K562 (cell line): ENCODE measurements around the gene HIVEP3. TPM values are rescaled to one million over a fixed set of nuclear protein-coding genes. Genes with fewer than 3 reads are reported as not detected.

ENCODE experiments used
- ATAC-seq: fragments of 200-7000 bp; cut with Tn5 transposase; 3 replicates; pipeline ENCODE4 v1.9.1; 2020; ENCODE audit warnings: moderate library complexity
- BruUV-seq: library from RNA; stranded (reverse); fragments of 400-500 nt; replicated peaks from 2 replicates; lab custom pipeline; 2021; lab: Mats Ljungman, UMichigan
- CTCF ChIA-PET: fragments of 300-600 bp; formaldehyde crosslinking; extraction: SDS; loops from one replicate; lab custom pipeline; 2021; ENCODE audit warnings: low intra/inter-chr PET ratio; lab: Yijun Ruan, JAX
- POLR2A ChIA-PET: fragments of 300-600, 350-650 bp; sonication (Branson Sonifier 250); formaldehyde crosslinking; extraction: SDS; loops from one replicate; lab custom pipeline; 2021; ENCODE audit warnings: antibody characterized with exemption, inconsistent platforms; lab: Yijun Ruan, JAX
- DNase-seq, 4 experiments: peaks; one replicate each; pipeline versions ENCODE4 v3.0.0 to v3.0.0-alpha.2; 2011 to 2018; ENCODE audit warnings: low spot score in 3 of 4, mixed read lengths in 3 of 4; ENCODE audit errors: extremely low read depth in 1 of 4
- FAIRE-seq: peaks from 2 replicates; lab custom pipeline; 2011; peaks lifted over from hg19 to GRCh38; lab: Jason Lieb, UNC
- H2AFZ ChIP-seq: 2 replicates; pipeline ENCODE4 v1.6.0; 2011; ENCODE audit warnings: low read depth, low read length, control low read depth, inconsistent platforms
- H3K27ac ChIP-seq: fragments of 200-600 bp; 3 replicates; pipeline ENCODE4 v1.8.0; 2011; ENCODE audit warnings: low read depth, mild to moderate bottlenecking, control low read depth, inconsistent platforms, low read length, moderate library complexity, mixed read lengths; ENCODE audit errors: extremely low read depth
- H3K27me3 ChIP-seq, 2 experiments: fragments of 300-600 bp in 1 of 2; 2 replicates in 1 of 2; 3 replicates in 1 of 2; pipeline versions ENCODE4 v1.6.0 to v1.8.0; 2011; ENCODE audit warnings: inconsistent platforms in 2 of 2, low read length in 2 of 2, mild to moderate bottlenecking in 1 of 2, mixed read lengths in 1 of 2, moderate library complexity in 1 of 2; ENCODE audit not compliant: control insufficient read depth in 2 of 2, insufficient read depth in 2 of 2
- H3K36me3 ChIP-seq: fragments of 300-600 bp; 3 replicates; pipeline ENCODE4 v1.8.0; 2011; ENCODE audit warnings: mild to moderate bottlenecking, low read length, inconsistent platforms; ENCODE audit not compliant: control insufficient read depth, insufficient read depth
- H3K4me1 ChIP-seq, 2 experiments: fragments of 200-600 bp in 1 of 2; replicated peaks in 1 of 2; 2 replicates in 1 of 2; 3 replicates in 1 of 2; pipeline versions ENCODE4 v1.5.1 to v1.8.0; 2011; ENCODE audit warnings: inconsistent platforms in 2 of 2, low read length in 2 of 2, mild to moderate bottlenecking in 1 of 2, mixed read lengths in 1 of 2, moderate library complexity in 1 of 2; ENCODE audit not compliant: control insufficient read depth in 2 of 2, insufficient read depth in 2 of 2
- H3K4me2 ChIP-seq: 2 replicates; pipeline ENCODE4 v1.6.1; 2011; ENCODE audit warnings: low read length, control low read depth, inconsistent platforms, mixed read lengths; ENCODE audit not compliant: insufficient read depth
- H3K4me3 ChIP-seq: fragments of 200-600 bp; sonication (generic), shearing (Covaris generic); 2 replicates; pipeline ENCODE4 v1.5.1; 2016; ENCODE audit warnings: control low read depth, inconsistent platforms
- H3K79me2 ChIP-seq: fragments of 200-600 bp; 3 replicates; pipeline ENCODE4 v1.8.0; 2011; ENCODE audit warnings: low read length, inconsistent platforms; ENCODE audit not compliant: control insufficient read depth, insufficient read depth
- H3K9ac ChIP-seq, 2 experiments: 2 replicates each; pipeline versions ENCODE4 v1.6.0 to v1.6.1; 2011; ENCODE audit warnings: low read depth in 2 of 2, low read length in 2 of 2, control low read depth in 1 of 2, inconsistent platforms in 1 of 2, mild to moderate bottlenecking in 1 of 2, mixed read lengths in 1 of 2; ENCODE audit not compliant: insufficient read depth in 1 of 2
- H3K9me1 ChIP-seq: one replicate; pipeline ENCODE4 v1.6.0; 2011; ENCODE audit warnings: inconsistent platforms, mild to moderate bottlenecking, low read length, moderate library complexity; ENCODE audit not compliant: control insufficient read depth, insufficient read depth
- H3K9me3 ChIP-seq: replicated peaks from 2 replicates; pipeline ENCODE4 v1.5.1; 2011; ENCODE audit warnings: low read depth, low read length, inconsistent platforms; ENCODE audit not compliant: control insufficient read depth, insufficient read depth
- H4K20me1 ChIP-seq: replicated peaks from 2 replicates; pipeline ENCODE4 v1.6.1; 2011; ENCODE audit warnings: low read length, inconsistent platforms, mixed read lengths; ENCODE audit not compliant: control insufficient read depth, insufficient read depth
- ATF7 ChIP-seq: fragments of 450-650 bp; IDR thresholded peaks from 2 replicates; pipeline ENCODE4 v1.7.1; 2014; ENCODE audit warnings: mild to moderate bottlenecking, moderate library complexity
- C11orf30 ChIP-seq: fragments of 450-650 bp; IDR thresholded peaks from 2 replicates; pipeline ENCODE4 v1.6.1; 2016; ENCODE audit warnings: low read depth, mild to moderate bottlenecking
- JUND ChIP-seq, 2 experiments: IDR thresholded peaks; 2 replicates in 1 of 2; 3 replicates in 1 of 2; pipeline ENCODE4 v1.6.1; 2011; ENCODE audit warnings: borderline replicate concordance in 2 of 2, low read depth in 2 of 2, low read length in 2 of 2, improper control_type of control experiment in 1 of 2, missing biosample characterization in 1 of 2, missing genetic modification characterization in 1 of 2, missing genetic modification reagents in 1 of 2
- L3MBTL2 ChIP-seq: fragments of 450-650 bp; IDR thresholded peaks from 2 replicates; pipeline ENCODE4 v1.6.1; 2016; ENCODE audit warnings: mild to moderate bottlenecking, moderate library complexity
- MAFG ChIP-seq: fragments of 450-650 bp; conservative IDR thresholded peaks from 2 replicates; pipeline ENCODE4 v1.6.1; 2016; ENCODE audit warnings: missing genetic modification characterization, missing compliant biosample characterization
- MAFK ChIP-seq: IDR thresholded peaks from 2 replicates; pipeline ENCODE4 v1.6.1; 2011; ENCODE audit warnings: low read length, improper control_type of control experiment
- PHTF2 ChIP-seq: fragments of 250-450 bp; sonication (Bioruptor Pico); IDR thresholded peaks from 2 replicates; pipeline ENCODE4 v1.5.0; 2021; ENCODE audit warnings: mild to moderate bottlenecking
- ZNF316 ChIP-seq: fragments of 450-650 bp; IDR thresholded peaks from 2 replicates; pipeline ENCODE4 v1.6.1; 2016
- WGBS: fragments of 100-300 bp; shearing (Covaris generic); methylation state at CpG from one replicate; pipeline ENCODE4 v1.1.6; 2016; ENCODE audit warnings: low coverage, mixed read lengths; ENCODE audit not compliant: insufficient coverage; ENCODE audit errors: missing lambda C conversion rate; 5-methylcytosine and 5-hydroxymethylcytosine counted together
- in situ Hi-C: fragments of 300-500 bp; cut with MboI; formaldehyde crosslinking; loops from 4 replicates; pipeline ENCODE4 v1.15.0; 2018; ENCODE audit warnings: inconsistent platforms, mixed read lengths
- intact Hi-C: fragments of 100-400 bp; cut with micrococcal nuclease; formaldehyde crosslinking; loops from 2 replicates; pipeline ENCODE4 v1.14.2; 2022
- polyA plus RNA-seq, 8 experiments: library from polyadenylated mRNA; depleted of rRNA in 4 of 8; stranded (reverse) in 5 of 8; unstranded in 3 of 8; fragments of >200 nt; fragmentation: Nextera tagmentation in 2 of 8; fragmentation: Illumina TruSeq in 1 of 8; extraction: Ambion mirVana in 2 of 8; extraction: Trizol in 1 of 8; gene quantifications; 2 replicates each; pipeline versions ENCODE4 v1.2.1 to v1.2.3, GENCODE V29; 2011 to 2014; ENCODE audit warnings: inconsistent platforms in 1 of 8, missing spikeins in 1 of 8
- total RNA-seq, 7 experiments: library from RNA; depleted of rRNA in 6 of 7; stranded (reverse); fragments of >200 nt in 6 of 7; fragmentation: Illumina TruSeq in 2 of 7; extraction: Trizol in 2 of 7; gene quantifications; 2 replicates each; pipeline versions ENCODE4 v1.2.1 to v1.2.3, GENCODE V29; 2011 to 2021; ENCODE audit warnings: low replicate concordance in 1 of 7
- TF ChIP-seq, protein P1 (sequence below), 2 experiments: fragments of 450-650 bp in 1 of 2; sonication (generic) in 1 of 2; formaldehyde crosslinking in 1 of 2; IDR thresholded peaks in 1 of 2; conservative IDR thresholded peaks in 1 of 2; 2 replicates each; pipeline versions ENCODE4 v1.6.1 to v1.8.1; 2016 to 2023; ENCODE audit warnings: mild to moderate bottlenecking in 2 of 2, moderate library complexity in 2 of 2, inconsistent platforms in 1 of 2, missing genetic modification reagents in 1 of 2
- TF ChIP-seq, protein P2 (sequence below): fragments of 250-450 bp; sonication (Bioruptor Pico); IDR thresholded peaks from 2 replicates; pipeline ENCODE4 v1.8.0; 2021; ENCODE audit warnings: borderline replicate concordance, mild to moderate bottlenecking, moderate library complexity; ENCODE audit not compliant: poor library complexity, severe bottlenecking

The HIVEP3 gene
- total and polyA plus RNA-seq, 9 of the 15 experiments (the other 6 are each of a cell fraction or from before 2014, with no cell fraction given) = 0.09 to 0.58 (median 0.34) TPM; not detected in 1

DNA sequence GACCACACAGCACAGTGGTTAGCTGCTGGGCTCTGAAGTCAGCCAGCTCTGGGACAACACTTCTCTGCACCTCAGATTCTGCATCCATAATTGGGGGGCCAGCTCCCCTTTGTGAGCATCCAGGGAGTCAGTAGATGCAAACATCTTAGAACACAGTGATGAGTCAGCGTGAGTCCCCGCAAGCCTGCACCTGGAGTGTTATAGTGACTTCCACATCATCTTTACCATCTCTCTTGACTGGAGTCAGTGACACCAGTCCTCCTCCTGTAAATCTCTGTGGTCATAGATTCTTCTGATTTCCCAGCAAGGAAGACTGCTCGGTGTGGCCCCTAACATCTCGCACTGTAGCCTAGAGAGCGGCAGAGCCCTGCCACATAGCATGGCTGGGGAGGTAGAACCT is 420.3 kb downstream of the HIVEP3 start:
- Histone ChIP-seq H3K27me3 (peaks cover 0 to 15% of the 10 kb centered on the region in 2 experiments; a peak in 1 of 5 replicates), H3K36me3 (no peaks in the 10 kb centered on the region), H3K4me1 (peaks cover 19 to 41% of the 10 kb centered on the region in 2 experiments; a peak in 4 of 5 replicates), H3K27ac (no peak overlapping the region), H2AFZ (no peak overlapping the region), H3K9me1 (no peaks in the 10 kb centered on the region), H3K4me2 (no peak overlapping the region), H3K4me3 (no peak overlapping the region), H3K9me3 (no peaks in the 10 kb centered on the region), H3K9ac (no peak overlapping the region), H3K79me2 (no peaks in the 10 kb centered on the region), H4K20me1 (no peaks in the 10 kb centered on the region)
- CTCF ChIA-PET = no interaction called here
- intact Hi-C loops = no loop called here
- FAIRE-seq (peak; percentile 37), ATAC-seq (no peak), DNase-seq (no peak)
- no TSS peak for BruUV-seq
- WGBS = 15% methylated on average over 5 of the region's 5 CpGs
- in situ Hi-C loops = no loop called here
- POLR2A ChIA-PET = interaction anchor here (0.6 to 1.0 kb wide), 3 partner anchors 9 to 32 kb away, joined by 3 to 4 read pairs (median 3); no protein-coding TSS in a partner anchor
- TF ChIP-seq L3MBTL2 (no peak), MAFG (tag) (peak; percentile 29; the same call in 1 of the 2 replicates), JUND (IDR thresholded peaks at IDR 0.05; ENCODE audit: borderline replicate concordance, low read depth, low read length) (no peak), JUND (tag; IDR thresholded peaks at IDR 0.05; ENCODE audit: borderline replicate concordance, low read depth, low read length) (peak; percentile 30; the same call in 1 of the 3 replicates), PHTF2 (CRISPR knock-in tag) (no peak), C11orf30 (peak; percentile 54; the same call in 1 of the 2 replicates), ATF7 (no peak), MAFK (peak; percentile 28), ZNF316 (peak; percentile 62)
- TF ChIP-seq, protein P1, sequence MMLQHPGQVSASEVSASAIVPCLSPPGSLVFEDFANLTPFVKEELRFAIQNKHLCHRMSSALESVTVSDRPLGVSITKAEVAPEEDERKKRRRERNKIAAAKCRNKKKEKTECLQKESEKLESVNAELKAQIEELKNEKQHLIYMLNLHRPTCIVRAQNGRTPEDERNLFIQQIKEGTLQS (IDR thresholded peaks at IDR 0.05) = peak; percentile 46; the same call in 1 of the 2 replicates
- TF ChIP-seq, protein P1 (CRISPR knock-in tag; conservative IDR thresholded peaks at IDR 0.05) = no peak
- TF ChIP-seq, protein P2, sequence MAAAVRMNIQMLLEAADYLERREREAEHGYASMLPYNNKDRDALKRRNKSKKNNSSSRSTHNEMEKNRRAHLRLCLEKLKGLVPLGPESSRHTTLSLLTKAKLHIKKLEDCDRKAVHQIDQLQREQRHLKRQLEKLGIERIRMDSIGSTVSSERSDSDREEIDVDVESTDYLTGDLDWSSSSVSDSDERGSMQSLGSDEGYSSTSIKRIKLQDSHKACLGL = no peak
